Keratinocyte (primary cell): ENCODE measurements around the gene GRIA1. TPM values are rescaled to one million over a fixed set of nuclear protein-coding genes. Genes with fewer than 3 reads are reported as not detected.

Source experiments
- DNase-seq: peaks from one replicate; pipeline ENCODE4 v3.0.0-alpha.2; 2011; ENCODE audit warnings: low read depth, missing footprints, low spot score
- FAIRE-seq: peaks from 2 replicates; lab custom pipeline; 2011; peaks lifted over from hg19 to GRCh38; lab: Jason Lieb, UNC
- H2AFZ ChIP-seq: 2 replicates; pipeline ENCODE4 v1.6.0; 2012; ENCODE audit warnings: low read length, control low read depth, inconsistent platforms; ENCODE audit not compliant: control insufficient read depth
- H3K27ac ChIP-seq: 2 replicates; pipeline ENCODE4 v1.5.1; 2011; ENCODE audit warnings: low read length; ENCODE audit not compliant: control insufficient read depth, insufficient read depth
- H3K27me3 ChIP-seq: 3 replicates; pipeline ENCODE4 v1.6.0; 2011; ENCODE audit warnings: low read length; ENCODE audit not compliant: control insufficient read depth, insufficient read depth; ENCODE audit errors: extremely low read depth
- H3K36me3 ChIP-seq, 2 experiments: 2 replicates in 1 of 2; 3 replicates in 1 of 2; pipeline ENCODE4 v1.5.1; 2011; ENCODE audit warnings: low read length in 2 of 2, mild to moderate bottlenecking in 1 of 2; ENCODE audit not compliant: control insufficient read depth in 2 of 2, insufficient read depth in 2 of 2; ENCODE audit errors: extremely low read depth in 1 of 2
- H3K4me1 ChIP-seq: 3 replicates; pipeline ENCODE4 v1.5.1; 2011; ENCODE audit warnings: low read length; ENCODE audit not compliant: control insufficient read depth, insufficient read depth; ENCODE audit errors: extremely low read depth
- H3K4me2 ChIP-seq: 3 replicates; pipeline ENCODE4 v1.6.0; 2011; ENCODE audit warnings: low read depth, low read length; ENCODE audit not compliant: control insufficient read depth, insufficient read depth; ENCODE audit errors: extremely low read depth
- H3K4me3 ChIP-seq, 3 experiments: fragments of 200-600 bp in 1 of 3; sonication (generic) in 1 of 3; 2 replicates in 2 of 3; 3 replicates in 1 of 3; pipeline ENCODE4 v1.5.1; 2011 to 2016; ENCODE audit warnings: low read length in 3 of 3, mild to moderate bottlenecking in 3 of 3, control low read depth in 2 of 3, inconsistent platforms in 1 of 3, low read depth in 1 of 3, mixed read lengths in 1 of 3, mixed run types in 1 of 3, moderate library complexity in 1 of 3; ENCODE audit not compliant: control insufficient read depth in 2 of 3, insufficient read depth in 2 of 3; ENCODE audit errors: extremely low read depth in 1 of 3
- H3K79me2 ChIP-seq: 2 replicates; pipeline ENCODE4 v1.6.0; 2012; ENCODE audit warnings: low read length; ENCODE audit not compliant: control insufficient read depth, insufficient read depth
- H3K9ac ChIP-seq: 3 replicates; pipeline ENCODE4 v1.6.0; 2011; ENCODE audit warnings: low read length; ENCODE audit not compliant: control insufficient read depth, insufficient read depth; ENCODE audit errors: extremely low read depth
- H3K9me1 ChIP-seq: 3 replicates; pipeline ENCODE4 v1.6.0; 2011; ENCODE audit warnings: low read length; ENCODE audit not compliant: control insufficient read depth, insufficient read depth; ENCODE audit errors: extremely low read depth
- H3K9me3 ChIP-seq: 2 replicates; pipeline ENCODE4 v1.5.1; 2012; ENCODE audit warnings: low read depth, low read length; ENCODE audit not compliant: control insufficient read depth
- H4K20me1 ChIP-seq: 3 replicates; pipeline ENCODE4 v1.6.0; 2011; ENCODE audit warnings: low read length; ENCODE audit not compliant: control insufficient read depth, insufficient read depth; ENCODE audit errors: extremely low read depth
- CTCF ChIP-seq, 3 experiments: IDR thresholded peaks in 1 of 3; conservative IDR thresholded peaks in 1 of 3; optimal IDR thresholded peaks in 1 of 3; 2 replicates in 2 of 3; 3 replicates in 1 of 3; pipeline versions ENCODE3 to v1.5.1; 2011; ENCODE audit warnings: low read length in 3 of 3, mild to moderate bottlenecking in 3 of 3, moderate library complexity in 2 of 3, control low read depth in 1 of 3, inconsistent platforms in 1 of 3; ENCODE audit not compliant: insufficient read depth in 2 of 3; ENCODE audit errors: extremely low read depth in 1 of 3
- EZH2 ChIP-seq: IDR thresholded peaks from one replicate; pipeline ENCODE4 v1.6.1; 2012; ENCODE audit warnings: inconsistent platforms, mild to moderate bottlenecking, low read length, moderate library complexity
- dilution Hi-C: fragments of 300-500 bp; cut with MboI; formaldehyde crosslinking; loops from one replicate; pipeline ENCODE4 v1.7.0; 2020; ENCODE audit warnings: low sequenced_read_pairs; ENCODE audit not compliant: extremely low pct_ligation_motif_present
- polyA plus RNA-seq, 5 experiments: library from polyadenylated mRNA; depleted of rRNA in 3 of 5; stranded (reverse) in 3 of 5; stranded (forward) in 1 of 5; unstranded in 1 of 5; fragments of >200 nt; gene quantifications; 1 replicate in 1 of 5; 2 replicates in 3 of 5; 3 replicates in 1 of 5; pipeline versions ENCODE4 v1.2.1 to v1.2.3, GENCODE V29; 2011 to 2012; ENCODE audit warnings: missing spikeins in 2 of 5, low read depth in 1 of 5, low replicate concordance in 1 of 5

Gene GRIA1
- polyA plus RNA-seq, 1 donor (not counting 4 experiments of a cell fraction or from before 2014, with no cell fraction given): not detected

- no peak overlapping the region for H2AFZ ChIP-seq
- no peak overlapping the region for H3K4me2 ChIP-seq
- H3K9me3 ChIP-seq: no peaks in the 10 kb centered on the region
- H3K9me1 ChIP-seq: no peaks in the 10 kb centered on the region
- no peaks in the 10 kb centered on the region for H3K27me3 ChIP-seq
- H4K20me1 ChIP-seq: no peaks in the 10 kb centered on the region
- H3K79me2 ChIP-seq: no peaks in the 10 kb centered on the region
- no peaks in the 10 kb centered on the region for H3K36me3 ChIP-seq
- H3K9ac ChIP-seq: no peak overlapping the region
- H3K4me3 ChIP-seq: no peak overlapping the region
- TF ChIP-seq EZH2: no peak
- TF ChIP-seq CTCF (optimal IDR thresholded peaks at IDR 0.05 in 1 of 3, IDR thresholded peaks at IDR 0.05 in 1 of 3, conservative IDR thresholded peaks at IDR 0.05 in 1 of 3; ENCODE audit: extremely low read depth in 1 of 3, insufficient read depth in 2 of 3, low read length in 3 of 3): no peak
- H3K27ac ChIP-seq: no peak overlapping the region
- DNase-seq (no peak), FAIRE-seq (no peak)
- no peaks in the 10 kb centered on the region for H3K4me1 ChIP-seq
- dilution Hi-C loops: no loop called here
These were observed 42.9 kb upstream of the GRIA1 start for GRCh38 chr5:153447534-153447933.

GRCh38 chr5:153456354-153456753, 34.1 kb upstream of the GRIA1 start:
- no peak overlapping the region for H3K4me2 ChIP-seq
- H3K36me3 ChIP-seq: no peaks in the 10 kb centered on the region
- H3K9me3 ChIP-seq: no peaks in the 10 kb centered on the region
- no peaks in the 10 kb centered on the region for H3K4me1 ChIP-seq
- H2AFZ ChIP-seq: no peak overlapping the region
- H3K27me3 ChIP-seq: no peaks in the 10 kb centered on the region
- dilution Hi-C loops: no loop called here
- no peak for FAIRE-seq
- H3K79me2 ChIP-seq: no peaks in the 10 kb centered on the region
- TF ChIP-seq CTCF (optimal IDR thresholded peaks at IDR 0.05 in 1 of 3, IDR thresholded peaks at IDR 0.05 in 1 of 3, conservative IDR thresholded peaks at IDR 0.05 in 1 of 3; ENCODE audit: extremely low read depth in 1 of 3, insufficient read depth in 2 of 3, low read length in 3 of 3) (no peak), EZH2 (no peak)
- no peaks in the 10 kb centered on the region for H3K9me1 ChIP-seq
- H3K4me3 ChIP-seq: no peak overlapping the region
- DNase-seq: no peak
- H4K20me1 ChIP-seq: no peaks in the 10 kb centered on the region
- no peak overlapping the region for H3K9ac ChIP-seq
- no peak overlapping the region for H3K27ac ChIP-seq
